ENCODE results near the gene ZNF598. TPM values are rescaled to one million over a fixed set of nuclear protein-coding genes. Genes with fewer than 3 reads are reported as not detected.

The ZNF598 gene
- total and polyA plus RNA-seq, 2 experiments from 2014 or later = 8.5 to 48.6 TPM

DNA sequence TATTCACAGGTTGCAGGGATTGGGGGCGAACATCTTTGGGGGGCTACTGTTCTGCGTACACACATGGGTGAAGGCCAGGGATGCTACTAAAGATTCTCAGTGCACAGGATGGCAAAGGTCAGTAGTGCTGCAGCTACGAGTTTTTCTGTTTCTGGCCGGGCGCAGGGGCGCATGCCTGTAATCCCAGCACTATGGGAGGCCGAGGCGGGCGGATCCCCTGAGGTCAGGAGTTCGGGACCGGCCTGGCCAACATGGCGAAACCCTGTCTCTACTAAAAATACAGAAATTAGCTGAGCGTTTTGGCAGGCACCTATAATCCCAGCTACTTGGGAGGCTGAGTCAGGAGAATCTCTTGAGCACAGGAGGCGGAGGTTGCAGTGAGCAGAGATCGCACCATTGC lies 3.9 kb upstream of the ZNF598 start:
- Histone ChIP-seq H3K4me2 (no peak overlapping the region), H3F3A (replicated peaks; ENCODE audit: low read depth) (peaks cover 5% of the 10 kb centered on the region), H3K4me3 (no peak overlapping the region), H2AFZ (no peak overlapping the region), H3K27ac (ENCODE audit: low read depth) (no peak overlapping the region), H3K36me3 (ENCODE audit: insufficient read depth) (no peaks in the 10 kb centered on the region), H4K20me1 (replicated peaks; ENCODE audit: insufficient read depth) (peaks cover 1% of the 10 kb centered on the region), H3K27me3 (ENCODE audit: insufficient read depth) (peaks cover 8% of the 10 kb centered on the region), H3K9me2 (ENCODE audit: insufficient read depth) (no peaks in the 10 kb centered on the region), H3K4me1 (ENCODE audit: insufficient read depth) (peaks cover 8% of the 10 kb centered on the region), H3K79me2 (replicated peaks; ENCODE audit: insufficient read depth) (peaks cover 8% of the 10 kb centered on the region)
- DNase-seq (ENCODE audit: low spot score) (no peak), ATAC-seq (no peak)
- Mint-ChIP-seq H3K27me3 (ENCODE audit: insufficient read depth, low read depth, poor library complexity) (peaks cover 15% of the 10 kb centered on the region), H3K9me3 (no peaks in the 10 kb centered on the region), H3K4me3 (no peak overlapping the region; the same call in 2 of the 3 replicates), H3K4me1 (peaks cover 8% of the 10 kb centered on the region), H3K27ac (no peak overlapping the region), H3K36me3 (ENCODE audit: low read depth) (peaks cover 3% of the 10 kb centered on the region; the same call in 2 of the 3 replicates)
- TF ChIP-seq EZH2 (IDR thresholded peaks at IDR 0.05; ENCODE audit: low read depth, unreplicated experiment) (no peak), CREB1 (CRISPR knock-in tag; IDR thresholded peaks at IDR 0.05; ENCODE audit: low read depth) (no peak), JUNB (IDR thresholded peaks at IDR 0.05; ENCODE audit: unreplicated experiment) (no peak), EZH2phosphoT487 (IDR thresholded peaks at IDR 0.05; ENCODE audit: unreplicated experiment) (no peak), STAT1 (IDR thresholded peaks at IDR 0.05; ENCODE audit: unreplicated experiment) (no peak), ZNF114 (CRISPR knock-in tag; IDR thresholded peaks at IDR 0.05) (no peak), ZNF331 (CRISPR knock-in tag; IDR thresholded peaks at IDR 0.05; ENCODE audit: low read depth) (no peak), POLR2AphosphoS5 (IDR thresholded peaks at IDR 0.05; ENCODE audit: low read depth) (no peak)
- TF ChIP-seq, protein P1, sequence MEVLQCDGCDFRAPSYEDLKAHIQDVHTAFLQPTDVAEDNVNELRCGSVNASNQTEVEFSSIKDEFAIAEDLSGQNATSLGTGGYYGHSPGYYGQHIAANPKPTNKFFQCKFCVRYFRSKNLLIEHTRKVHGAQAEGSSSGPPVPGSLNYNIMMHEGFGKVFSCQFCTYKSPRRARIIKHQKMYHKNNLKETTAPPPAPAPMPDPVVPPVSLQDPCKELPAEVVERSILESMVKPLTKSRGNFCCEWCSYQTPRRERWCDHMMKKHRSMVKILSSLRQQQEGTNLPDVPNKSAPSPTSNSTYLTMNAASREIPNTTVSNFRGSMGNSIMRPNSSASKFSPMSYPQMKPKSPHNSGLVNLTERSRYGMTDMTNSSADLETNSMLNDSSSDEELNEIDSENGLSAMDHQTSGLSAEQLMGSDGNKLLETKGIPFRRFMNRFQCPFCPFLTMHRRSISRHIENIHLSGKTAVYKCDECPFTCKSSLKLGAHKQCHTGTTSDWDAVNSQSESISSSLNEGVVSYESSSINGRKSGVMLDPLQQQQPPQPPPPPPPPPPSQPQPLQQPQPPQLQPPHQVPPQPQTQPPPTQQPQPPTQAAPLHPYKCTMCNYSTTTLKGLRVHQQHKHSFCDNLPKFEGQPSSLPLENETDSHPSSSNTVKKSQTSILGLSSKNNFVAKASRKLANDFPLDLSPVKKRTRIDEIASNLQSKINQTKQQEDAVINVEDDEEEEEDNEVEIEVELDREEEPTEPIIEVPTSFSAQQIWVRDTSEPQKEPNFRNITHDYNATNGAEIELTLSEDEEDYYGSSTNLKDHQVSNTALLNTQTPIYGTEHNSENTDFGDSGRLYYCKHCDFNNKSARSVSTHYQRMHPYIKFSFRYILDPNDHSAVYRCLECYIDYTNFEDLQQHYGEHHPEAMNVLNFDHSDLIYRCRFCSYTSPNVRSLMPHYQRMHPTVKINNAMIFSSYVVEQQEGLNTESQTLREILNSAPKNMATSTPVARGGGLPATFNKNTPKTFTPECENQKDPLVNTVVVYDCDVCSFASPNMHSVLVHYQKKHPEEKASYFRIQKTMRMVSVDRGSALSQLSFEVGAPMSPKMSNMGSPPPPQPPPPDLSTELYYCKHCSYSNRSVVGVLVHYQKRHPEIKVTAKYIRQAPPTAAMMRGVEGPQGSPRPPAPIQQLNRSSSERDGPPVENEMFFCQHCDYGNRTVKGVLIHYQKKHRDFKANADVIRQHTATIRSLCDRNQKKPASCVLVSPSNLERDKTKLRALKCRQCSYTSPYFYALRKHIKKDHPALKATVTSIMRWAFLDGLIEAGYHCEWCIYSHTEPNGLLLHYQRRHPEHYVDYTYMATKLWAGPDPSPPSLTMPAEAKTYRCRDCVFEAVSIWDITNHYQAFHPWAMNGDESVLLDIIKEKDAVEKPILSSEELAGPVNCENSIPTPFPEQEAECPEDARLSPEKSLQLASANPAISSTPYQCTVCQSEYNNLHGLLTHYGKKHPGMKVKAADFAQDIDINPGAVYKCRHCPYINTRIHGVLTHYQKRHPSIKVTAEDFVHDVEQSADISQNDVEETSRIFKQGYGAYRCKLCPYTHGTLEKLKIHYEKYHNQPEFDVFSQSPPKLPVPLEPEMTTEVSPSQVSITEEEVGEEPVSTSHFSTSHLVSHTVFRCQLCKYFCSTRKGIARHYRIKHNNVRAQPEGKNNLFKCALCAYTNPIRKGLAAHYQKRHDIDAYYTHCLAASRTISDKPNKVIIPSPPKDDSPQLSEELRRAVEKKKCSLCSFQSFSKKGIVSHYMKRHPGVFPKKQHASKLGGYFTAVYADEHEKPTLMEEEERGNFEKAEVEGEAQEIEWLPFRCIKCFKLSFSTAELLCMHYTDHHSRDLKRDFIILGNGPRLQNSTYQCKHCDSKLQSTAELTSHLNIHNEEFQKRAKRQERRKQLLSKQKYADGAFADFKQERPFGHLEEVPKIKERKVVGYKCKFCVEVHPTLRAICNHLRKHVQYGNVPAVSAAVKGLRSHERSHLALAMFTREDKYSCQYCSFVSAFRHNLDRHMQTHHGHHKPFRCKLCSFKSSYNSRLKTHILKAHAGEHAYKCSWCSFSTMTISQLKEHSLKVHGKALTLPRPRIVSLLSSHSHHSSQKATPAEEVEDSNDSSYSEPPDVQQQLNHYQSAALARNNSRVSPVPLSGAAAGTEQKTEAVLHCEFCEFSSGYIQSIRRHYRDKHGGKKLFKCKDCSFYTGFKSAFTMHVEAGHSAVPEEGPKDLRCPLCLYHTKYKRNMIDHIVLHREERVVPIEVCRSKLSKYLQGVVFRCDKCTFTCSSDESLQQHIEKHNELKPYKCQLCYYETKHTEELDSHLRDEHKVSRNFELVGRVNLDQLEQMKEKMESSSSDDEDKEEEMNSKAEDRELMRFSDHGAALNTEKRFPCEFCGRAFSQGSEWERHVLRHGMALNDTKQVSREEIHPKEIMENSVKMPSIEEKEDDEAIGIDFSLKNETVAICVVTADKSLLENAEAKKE (CRISPR knock-in tag; IDR thresholded peaks at IDR 0.05) = no peak
- TF ChIP-seq, protein P2, sequence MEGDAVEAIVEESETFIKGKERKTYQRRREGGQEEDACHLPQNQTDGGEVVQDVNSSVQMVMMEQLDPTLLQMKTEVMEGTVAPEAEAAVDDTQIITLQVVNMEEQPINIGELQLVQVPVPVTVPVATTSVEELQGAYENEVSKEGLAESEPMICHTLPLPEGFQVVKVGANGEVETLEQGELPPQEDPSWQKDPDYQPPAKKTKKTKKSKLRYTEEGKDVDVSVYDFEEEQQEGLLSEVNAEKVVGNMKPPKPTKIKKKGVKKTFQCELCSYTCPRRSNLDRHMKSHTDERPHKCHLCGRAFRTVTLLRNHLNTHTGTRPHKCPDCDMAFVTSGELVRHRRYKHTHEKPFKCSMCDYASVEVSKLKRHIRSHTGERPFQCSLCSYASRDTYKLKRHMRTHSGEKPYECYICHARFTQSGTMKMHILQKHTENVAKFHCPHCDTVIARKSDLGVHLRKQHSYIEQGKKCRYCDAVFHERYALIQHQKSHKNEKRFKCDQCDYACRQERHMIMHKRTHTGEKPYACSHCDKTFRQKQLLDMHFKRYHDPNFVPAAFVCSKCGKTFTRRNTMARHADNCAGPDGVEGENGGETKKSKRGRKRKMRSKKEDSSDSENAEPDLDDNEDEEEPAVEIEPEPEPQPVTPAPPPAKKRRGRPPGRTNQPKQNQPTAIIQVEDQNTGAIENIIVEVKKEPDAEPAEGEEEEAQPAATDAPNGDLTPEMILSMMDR (conservative IDR thresholded peaks at IDR 0.05; ENCODE audit: low read depth in 2 of 2) = no peak
- TF ChIP-seq, protein P3, sequence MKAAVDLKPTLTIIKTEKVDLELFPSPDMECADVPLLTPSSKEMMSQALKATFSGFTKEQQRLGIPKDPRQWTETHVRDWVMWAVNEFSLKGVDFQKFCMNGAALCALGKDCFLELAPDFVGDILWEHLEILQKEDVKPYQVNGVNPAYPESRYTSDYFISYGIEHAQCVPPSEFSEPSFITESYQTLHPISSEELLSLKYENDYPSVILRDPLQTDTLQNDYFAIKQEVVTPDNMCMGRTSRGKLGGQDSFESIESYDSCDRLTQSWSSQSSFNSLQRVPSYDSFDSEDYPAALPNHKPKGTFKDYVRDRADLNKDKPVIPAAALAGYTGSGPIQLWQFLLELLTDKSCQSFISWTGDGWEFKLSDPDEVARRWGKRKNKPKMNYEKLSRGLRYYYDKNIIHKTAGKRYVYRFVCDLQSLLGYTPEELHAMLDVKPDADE (IDR thresholded peaks at IDR 0.05) = no peak
- TF ChIP-seq, protein P4, sequence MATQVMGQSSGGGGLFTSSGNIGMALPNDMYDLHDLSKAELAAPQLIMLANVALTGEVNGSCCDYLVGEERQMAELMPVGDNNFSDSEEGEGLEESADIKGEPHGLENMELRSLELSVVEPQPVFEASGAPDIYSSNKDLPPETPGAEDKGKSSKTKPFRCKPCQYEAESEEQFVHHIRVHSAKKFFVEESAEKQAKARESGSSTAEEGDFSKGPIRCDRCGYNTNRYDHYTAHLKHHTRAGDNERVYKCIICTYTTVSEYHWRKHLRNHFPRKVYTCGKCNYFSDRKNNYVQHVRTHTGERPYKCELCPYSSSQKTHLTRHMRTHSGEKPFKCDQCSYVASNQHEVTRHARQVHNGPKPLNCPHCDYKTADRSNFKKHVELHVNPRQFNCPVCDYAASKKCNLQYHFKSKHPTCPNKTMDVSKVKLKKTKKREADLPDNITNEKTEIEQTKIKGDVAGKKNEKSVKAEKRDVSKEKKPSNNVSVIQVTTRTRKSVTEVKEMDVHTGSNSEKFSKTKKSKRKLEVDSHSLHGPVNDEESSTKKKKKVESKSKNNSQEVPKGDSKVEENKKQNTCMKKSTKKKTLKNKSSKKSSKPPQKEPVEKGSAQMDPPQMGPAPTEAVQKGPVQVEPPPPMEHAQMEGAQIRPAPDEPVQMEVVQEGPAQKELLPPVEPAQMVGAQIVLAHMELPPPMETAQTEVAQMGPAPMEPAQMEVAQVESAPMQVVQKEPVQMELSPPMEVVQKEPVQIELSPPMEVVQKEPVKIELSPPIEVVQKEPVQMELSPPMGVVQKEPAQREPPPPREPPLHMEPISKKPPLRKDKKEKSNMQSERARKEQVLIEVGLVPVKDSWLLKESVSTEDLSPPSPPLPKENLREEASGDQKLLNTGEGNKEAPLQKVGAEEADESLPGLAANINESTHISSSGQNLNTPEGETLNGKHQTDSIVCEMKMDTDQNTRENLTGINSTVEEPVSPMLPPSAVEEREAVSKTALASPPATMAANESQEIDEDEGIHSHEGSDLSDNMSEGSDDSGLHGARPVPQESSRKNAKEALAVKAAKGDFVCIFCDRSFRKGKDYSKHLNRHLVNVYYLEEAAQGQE (IDR thresholded peaks at IDR 0.05; ENCODE audit: unreplicated experiment) = no peak

All from GM23338 (cell line).